Right ventricle myocardium superior (tissue), 1 donor: ENCODE results near the gene TMEM225. TPM values are rescaled to one million over a fixed set of nuclear protein-coding genes. Genes with fewer than 3 reads are reported as not detected.

Experiments used
- ATAC-seq: fragments of 200-7000 bp; cut with Tn5 transposase; one replicate; pipeline ENCODE4 v1.9.1; 2020; ENCODE audit warnings: mild to moderate bottlenecking; ENCODE audit not compliant: poor library complexity
- DNase-seq: peaks from one replicate; pipeline ENCODE4 v3.0.0-alpha.2; 2020
- intact Hi-C: fragments of 100-400 bp; cut with DNase I; formaldehyde crosslinking; loops from one replicate; pipeline ENCODE4 v1.11.2; 2022
- total RNA-seq: library from RNA; stranded (reverse); fragmentation: NEBNext Ultra II Directional; extraction: Animal tissue kit (Norgen Biotek cat#: 25700); gene quantifications from one replicate; pipeline ENCODE4 v1.2.1, GENCODE V29; 2021
- donor health status: DM: no; HTN: yes; CAD: no; lungs with severe emphysema.

The TMEM225 gene
- total RNA-seq, 1 donor from 2014 or later: not detected

- no peak for DNase-seq
- no peak for ATAC-seq
- intact Hi-C loops: no loop called here
Observed at GRCh38 chr11:123833095-123833494, 52.4 kb downstream of the TMEM225 start.

Other genes starting within 250 kb of the TMEM225 start
- 0.56 TPM for gene SCN3B, start 231.0 kb downstream of the TMEM225 start, total RNA-seq
- gene ZNF202, start 144.0 kb downstream of the TMEM225 start, total RNA-seq: 4.4 TPM
- gene OR6X1, start 131.2 kb downstream of the TMEM225 start, total RNA-seq: not detected
- not detected for gene OR6M1, start 79.3 kb downstream of the TMEM225 start, total RNA-seq
- not detected for gene OR8D4, start 16.5 kb upstream of the TMEM225 start, total RNA-seq
- gene OR4D5, start 53.9 kb upstream of the TMEM225 start, total RNA-seq: not detected
- not detected for gene OR6T1, start 58.2 kb upstream of the TMEM225 start, total RNA-seq
- not detected for gene OR10S1, start 92.1 kb upstream of the TMEM225 start, total RNA-seq
- not detected for gene OR10G6, start 109.5 kb upstream of the TMEM225 start, total RNA-seq
- not detected for gene OR10G4, start 127.3 kb upstream of the TMEM225 start, total RNA-seq
- gene OR10G9, start 137.3 kb upstream of the TMEM225 start, total RNA-seq: not detected
- gene OR10G8, start 141.1 kb upstream of the TMEM225 start, total RNA-seq: not detected
- gene OR10G7, start 155.7 kb upstream of the TMEM225 start, total RNA-seq: not detected
- gene VWA5A, start 229.8 kb upstream of the TMEM225 start, total RNA-seq: 3.5 TPM